GM12878 (cell line): ENCODE measurements around the gene SLTM. TPM values are rescaled to one million over a fixed set of nuclear protein-coding genes. Genes with fewer than 3 reads are reported as not detected.
A peak's percentile ranks its signal among the peaks of the same experiment; 100 is the strongest.

Experiments used
- BCL3 ChIP-seq: IDR thresholded peaks from 2 replicates; pipeline ENCODE4 v1.6.1; 2011; ENCODE audit warnings: borderline replicate concordance, low read depth, mild to moderate bottlenecking, moderate library complexity, low read length; ENCODE audit not compliant: insufficient read depth, poor library complexity, severe bottlenecking
- CBX5 ChIP-seq: sonication (generic); IDR thresholded peaks from 2 replicates; pipeline ENCODE4 v1.6.1; 2016; ENCODE audit warnings: low read depth, moderate library complexity, mild to moderate bottlenecking, inconsistent platforms
- CTCF ChIP-seq, 3 experiments: IDR thresholded peaks in 2 of 3; conservative IDR thresholded peaks in 1 of 3; 2 replicates each; pipeline ENCODE4 v1.5.1; 2011; ENCODE audit warnings: low read depth in 3 of 3, low read length in 3 of 3, mild to moderate bottlenecking in 3 of 3, control low read depth in 2 of 3, moderate library complexity in 2 of 3, inconsistent platforms in 1 of 3, mixed read lengths in 1 of 3; ENCODE audit not compliant: control insufficient read depth in 2 of 3, insufficient read depth in 1 of 3; ENCODE audit errors: extremely low read depth in 1 of 3
- ELK1 ChIP-seq: IDR thresholded peaks from 2 replicates; pipeline ENCODE4 v1.6.1; 2012; ENCODE audit warnings: low read depth, low read length, improper control_type of control experiment
- EZH2 ChIP-seq: IDR thresholded peaks from 2 replicates; pipeline ENCODE4 v1.6.1; 2012; ENCODE audit warnings: low read depth, mild to moderate bottlenecking, control low read depth, inconsistent platforms, low read length, borderline replicate concordance; ENCODE audit not compliant: control insufficient read depth
- FOS ChIP-seq: IDR thresholded peaks from 3 replicates; pipeline ENCODE4 v1.6.1; 2011; ENCODE audit warnings: borderline replicate concordance; ENCODE audit not compliant: insufficient read length; ENCODE audit errors: extremely low read depth
- GATAD2B ChIP-seq: fragments of 450-650 bp; conservative IDR thresholded peaks from 2 replicates; pipeline ENCODE4 v1.6.1; 2017; ENCODE audit warnings: low read depth, mild to moderate bottlenecking, moderate library complexity
- HDGF ChIP-seq: fragments of 450-650 bp; IDR thresholded peaks from 2 replicates; pipeline ENCODE4 v1.6.1; 2016; ENCODE audit warnings: antibody characterized with exemption
- HSF1 ChIP-seq: fragments of 150-350 bp; IDR thresholded peaks from 2 replicates; pipeline ENCODE4 v1.6.1; 2014; ENCODE audit warnings: mild to moderate bottlenecking, low read depth, low read length
- NBN ChIP-seq: fragments of 450-650 bp; IDR thresholded peaks from 2 replicates; pipeline ENCODE4 v1.6.1; 2016
- NR2C1 ChIP-seq: fragments of 450-650 bp; IDR thresholded peaks from 2 replicates; pipeline ENCODE4 v1.6.1; 2017; ENCODE audit warnings: antibody characterized with exemption, mild to moderate bottlenecking, moderate library complexity
- NR2C2 ChIP-seq: IDR thresholded peaks from 2 replicates; pipeline ENCODE4 v1.6.1; 2011; ENCODE audit warnings: borderline replicate concordance, low read depth; ENCODE audit not compliant: control insufficient read depth, insufficient read length
- RAD51 ChIP-seq: fragments of 450-650 bp; IDR thresholded peaks from 2 replicates; pipeline ENCODE4 v1.6.1; 2016; ENCODE audit warnings: moderate library complexity, mild to moderate bottlenecking, inconsistent platforms
- RFX5 ChIP-seq: IDR thresholded peaks from 2 replicates; pipeline ENCODE4 v1.6.1; 2011; ENCODE audit warnings: low read depth, low read length, improper control_type of control experiment
- SMAD1 ChIP-seq: fragments of 450-650 bp; IDR thresholded peaks from 2 replicates; pipeline ENCODE4 v1.6.1; 2018; ENCODE audit warnings: mild to moderate bottlenecking, low read depth; ENCODE audit not compliant: partially characterized antibody
- SMARCA5 ChIP-seq: fragments of 450-650 bp; IDR thresholded peaks from 2 replicates; pipeline ENCODE4 v1.6.1; 2017; ENCODE audit warnings: mild to moderate bottlenecking
- SREBF2 ChIP-seq: IDR thresholded peaks from 2 replicates; pipeline ENCODE4 v1.6.1; 2012; ENCODE audit warnings: mild to moderate bottlenecking, low read length
- ZBTB4 ChIP-seq: fragments of 450-650 bp; formaldehyde crosslinking; IDR thresholded peaks from 2 replicates; pipeline ENCODE4 v1.4.0; 2022; ENCODE audit warnings: mild to moderate bottlenecking, moderate library complexity
- ZNF274 ChIP-seq: IDR thresholded peaks from one replicate; pipeline ENCODE4 v1.8.0; 2011; ENCODE audit not compliant: insufficient read length, insufficient read depth
- polyA plus RNA-seq, 11 experiments: library from polyadenylated mRNA; depleted of rRNA in 4 of 11; unstranded in 6 of 11; stranded (reverse) in 5 of 11; fragments of >200 nt; fragmentation: Nextera tagmentation in 4 of 11; fragmentation: Illumina TruSeq in 1 of 11; extraction: Ambion mirVana in 4 of 11; extraction: Trizol in 1 of 11; gene quantifications; 1 replicate in 1 of 11; 2 replicates in 10 of 11; pipeline versions ENCODE4 v1.2.1 to v1.2.3, GENCODE V29; 2011 to 2016; ENCODE audit warnings: inconsistent platforms in 2 of 11, missing spikeins in 2 of 11, low read depth in 1 of 11
- total RNA-seq, 4 experiments: library from RNA; depleted of rRNA in 3 of 4; stranded (reverse); fragments of >200 nt in 3 of 4; fragmentation: Illumina TruSeq in 1 of 4; extraction: Trizol in 1 of 4; gene quantifications; 2 replicates each; pipeline versions ENCODE4 v1.2.1 to v1.2.3, GENCODE V29; 2013 to 2021

Gene SLTM
- total and polyA plus RNA-seq, 10 of the 15 experiments (the other 5 are each of a cell fraction or from before 2014, with no cell fraction given) = 50.5 to 152 (median 90.9) TPM

GRCh38 chr15:58933281-58934113 is at the start of gene SLTM (continued):
- 0 out of 2 replicates have a peak, but pooled peaks have one; percentile 33 for TF ChIP-seq HSF1
- TF ChIP-seq ZNF274 = no peak
- 0 out of 2 replicates have a peak, but pooled peaks have one; percentile 19 for TF ChIP-seq ZBTB4
- TF ChIP-seq SREBF2 = no peak
- peak; percentile 17 for TF ChIP-seq BCL3
- TF ChIP-seq FOS = no peak
- no peak for TF ChIP-seq SMAD1
- TF ChIP-seq CBX5 = peak; percentile 26; the same call in 1 of the 2 replicates
- TF ChIP-seq GATAD2B = peak; percentile 92
- TF ChIP-seq NBN = peak; percentile 49
- TF ChIP-seq ELK1 = no peak; the same call in 1 of the 2 replicates
- peak; percentile 77 for TF ChIP-seq SMARCA5
- TF ChIP-seq NR2C1 = peak; percentile 46
- peak in 2 of 3 experiments; percentile 18 to 29; a peak in 3 of 6 replicates for TF ChIP-seq CTCF (IDR thresholded peaks at IDR 0.05 in 2 of 3, conservative IDR thresholded peaks at IDR 0.05 in 1 of 3; ENCODE audit: control insufficient read depth in 2 of 3, extremely low read depth in 1 of 3, insufficient read depth in 1 of 3, low read depth in 3 of 3, low read length in 3 of 3)
- TF ChIP-seq EZH2 = no peak
- TF ChIP-seq RFX5 = no peak
- no peak for TF ChIP-seq RAD51
- no peak for TF ChIP-seq HDGF
- TF ChIP-seq NR2C2 = no peak
